Transverse colon (tissue), 3 donors: ENCODE measurements around the gene EID2B.

Experiments used
- POLR2A ChIP-seq: fragments of 450-650 bp; IDR thresholded peaks from one replicate; pipeline ENCODE4 v1.6.1; 2016; ENCODE audit warnings: antibody characterized with exemption, mild to moderate bottlenecking, moderate library complexity
- TF ChIP-seq, protein P1 (sequence below), 5 experiments: fragments of 200-600 bp in 3 of 5; fragments of 450-650 bp in 2 of 5; sonication (generic) in 3 of 5; IDR thresholded peaks; 1 replicate in 2 of 5; 2 replicates in 3 of 5; pipeline ENCODE4 v1.5.1; 2016 to 2017; ENCODE audit warnings: antibody characterized with exemption in 5 of 5, inconsistent platforms in 3 of 5, mild to moderate bottlenecking in 2 of 5, moderate library complexity in 1 of 5

DNA sequence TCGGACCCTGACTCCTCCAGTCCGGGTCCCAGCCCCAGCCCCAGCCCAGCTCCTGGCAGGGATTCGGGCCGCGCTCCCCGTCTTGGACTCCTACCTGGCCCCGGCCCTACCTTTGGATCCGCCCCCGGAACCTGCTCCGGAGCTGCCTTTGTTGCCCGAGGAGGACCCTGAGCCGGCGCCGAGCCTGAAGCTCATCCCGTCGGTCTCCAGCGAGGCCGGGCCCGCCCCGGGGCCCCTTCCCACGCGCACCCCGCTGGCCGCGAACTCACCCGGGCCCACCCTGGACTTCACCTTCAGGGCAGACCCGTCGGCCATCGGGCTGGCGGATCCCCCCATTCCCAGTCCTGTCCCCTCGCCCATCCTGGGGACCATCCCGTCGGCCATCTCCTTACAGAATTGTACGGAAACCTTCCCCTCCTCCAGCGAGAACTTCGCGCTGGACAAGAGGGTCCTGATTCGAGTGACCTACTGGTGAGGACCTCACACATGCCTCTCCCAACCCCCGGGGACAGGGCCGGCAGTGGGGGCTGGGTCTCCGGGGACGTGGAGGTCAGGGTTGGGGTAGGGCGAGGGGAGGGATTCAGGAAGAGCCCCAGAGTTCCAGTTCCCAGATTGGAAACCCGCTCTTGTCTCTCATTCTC lies 17.0 kb downstream of the EID2B start:
- TF ChIP-seq, protein P1, sequence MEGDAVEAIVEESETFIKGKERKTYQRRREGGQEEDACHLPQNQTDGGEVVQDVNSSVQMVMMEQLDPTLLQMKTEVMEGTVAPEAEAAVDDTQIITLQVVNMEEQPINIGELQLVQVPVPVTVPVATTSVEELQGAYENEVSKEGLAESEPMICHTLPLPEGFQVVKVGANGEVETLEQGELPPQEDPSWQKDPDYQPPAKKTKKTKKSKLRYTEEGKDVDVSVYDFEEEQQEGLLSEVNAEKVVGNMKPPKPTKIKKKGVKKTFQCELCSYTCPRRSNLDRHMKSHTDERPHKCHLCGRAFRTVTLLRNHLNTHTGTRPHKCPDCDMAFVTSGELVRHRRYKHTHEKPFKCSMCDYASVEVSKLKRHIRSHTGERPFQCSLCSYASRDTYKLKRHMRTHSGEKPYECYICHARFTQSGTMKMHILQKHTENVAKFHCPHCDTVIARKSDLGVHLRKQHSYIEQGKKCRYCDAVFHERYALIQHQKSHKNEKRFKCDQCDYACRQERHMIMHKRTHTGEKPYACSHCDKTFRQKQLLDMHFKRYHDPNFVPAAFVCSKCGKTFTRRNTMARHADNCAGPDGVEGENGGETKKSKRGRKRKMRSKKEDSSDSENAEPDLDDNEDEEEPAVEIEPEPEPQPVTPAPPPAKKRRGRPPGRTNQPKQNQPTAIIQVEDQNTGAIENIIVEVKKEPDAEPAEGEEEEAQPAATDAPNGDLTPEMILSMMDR (IDR thresholded peaks at IDR 0.05): no peak
- no peak for TF ChIP-seq POLR2A
